H54 (cell line): ENCODE measurements around the gene TENM3.
A peak's percentile ranks its signal among the peaks of the same experiment; 100 is the strongest.

Experiments used
- DNase-seq: peaks from one replicate; pipeline ENCODE4 v3.0.0; 2011; ENCODE audit warnings: low spot score, mixed read lengths; ENCODE audit not compliant: insufficient read length
- FAIRE-seq: peaks from 3 replicates; lab custom pipeline; 2011; peaks lifted over from hg19 to GRCh38; lab: Jason Lieb, UNC
- POLR2A ChIP-seq: IDR thresholded peaks from 2 replicates; pipeline ENCODE4 v1.6.1; 2011; ENCODE audit warnings: low read depth, mild to moderate bottlenecking, low read length

Gene TENM3

DNA sequence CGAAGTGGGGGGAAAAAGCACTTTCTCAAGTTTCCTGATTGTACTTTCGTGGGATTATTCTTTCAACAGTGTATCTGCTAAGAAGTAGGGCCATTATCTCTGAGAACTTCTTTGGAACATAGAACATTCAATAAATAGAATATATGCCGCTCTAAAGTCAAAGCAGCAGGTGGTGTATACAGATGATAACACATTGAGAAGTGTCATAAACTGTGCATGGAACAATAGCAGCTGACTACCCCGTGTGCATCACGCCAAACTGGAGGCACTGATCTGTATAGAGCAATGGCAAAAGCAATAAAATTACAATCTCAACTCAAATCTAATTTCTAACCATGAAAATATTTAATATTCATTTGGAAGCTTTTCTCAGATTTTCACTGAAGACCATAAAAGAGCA, 498.7 kb downstream of the TENM3 start:
- no peak for FAIRE-seq
- no peak for DNase-seq
- TF ChIP-seq POLR2A = no peak

DNA sequence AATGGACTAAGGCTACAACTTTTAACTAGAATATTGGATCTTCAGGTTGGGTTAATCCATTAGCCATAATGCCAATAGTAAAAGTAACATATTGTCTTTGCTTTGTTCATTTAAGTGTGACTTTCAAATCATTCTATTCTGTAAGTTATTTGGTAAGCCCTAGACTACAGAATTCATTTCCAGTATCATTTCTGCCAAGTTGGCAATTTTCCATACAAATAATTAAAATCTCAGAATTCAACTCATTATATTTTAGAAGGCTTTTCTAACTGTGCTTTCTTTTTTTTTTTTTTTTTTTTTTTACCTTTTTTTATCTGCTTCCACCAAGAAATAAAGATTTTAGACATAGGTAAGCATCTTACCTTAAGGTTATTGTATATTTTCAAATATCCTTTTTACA, 500.6 kb downstream of the TENM3 start:
- FAIRE-seq (no peak), DNase-seq (no peak)
- TF ChIP-seq POLR2A = no peak

DNA sequence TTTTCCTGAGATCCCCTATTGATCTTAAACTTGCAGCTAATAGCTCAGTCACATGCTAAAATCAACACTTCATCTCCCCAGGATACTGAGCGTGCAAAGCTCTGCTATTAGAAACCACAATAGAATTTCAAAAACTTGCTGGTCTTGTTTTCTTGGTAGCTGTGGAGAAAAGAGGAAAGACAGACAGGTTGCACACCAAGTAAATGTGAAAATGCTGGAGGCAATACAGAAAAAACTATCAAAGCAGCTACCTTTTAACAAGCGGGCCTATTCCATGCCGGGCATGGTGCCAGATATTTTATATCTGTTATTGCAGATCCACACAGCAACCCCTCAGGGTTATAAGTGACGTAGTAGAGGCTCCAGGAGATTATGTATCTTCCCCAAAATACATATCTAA, 502.0 kb downstream of the TENM3 start:
- no peak for TF ChIP-seq POLR2A
- no peak for DNase-seq
- no peak for FAIRE-seq

DNA sequence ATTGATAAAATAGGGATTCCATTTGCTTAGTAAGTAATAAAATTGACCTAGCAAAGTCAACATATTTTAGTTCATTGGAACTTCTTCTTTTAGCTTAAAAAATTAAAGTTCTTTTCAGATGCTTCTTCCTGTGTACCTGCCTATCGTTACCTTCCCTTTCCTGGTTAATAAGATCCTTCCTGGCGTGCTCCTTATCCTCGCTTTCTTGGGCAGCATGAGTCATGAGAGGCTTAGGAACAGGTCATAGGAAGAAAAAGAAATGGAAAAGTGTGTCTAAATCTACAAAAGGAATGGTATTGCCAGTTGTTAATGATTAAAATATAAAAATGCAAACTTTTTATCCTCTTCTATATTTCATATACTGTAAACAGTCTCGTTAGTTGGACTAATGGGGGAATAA, 503.7 kb downstream of the TENM3 start:
- FAIRE-seq (no peak), DNase-seq (no peak)
- no peak for TF ChIP-seq POLR2A

DNA sequence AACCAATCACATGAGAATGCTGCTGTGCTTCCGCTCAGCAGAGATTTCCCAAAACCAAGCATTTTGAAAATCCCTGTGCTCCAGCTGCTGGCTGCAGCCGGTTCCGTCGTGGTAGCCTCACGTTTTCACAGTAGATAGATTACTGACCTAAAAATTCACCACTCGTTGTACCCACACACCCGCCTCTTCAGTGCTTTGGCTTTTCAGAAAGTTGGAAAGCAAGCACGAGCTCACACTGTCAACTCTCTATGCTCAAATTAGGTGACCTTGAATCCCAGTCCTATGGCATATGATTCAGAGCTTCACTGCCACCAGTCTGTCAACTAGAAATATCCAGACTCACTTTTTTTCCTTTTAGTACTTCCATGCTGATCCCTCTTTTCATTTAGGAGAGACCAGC, 505.1 kb downstream of the TENM3 start:
- TF ChIP-seq POLR2A = no peak
- DNase-seq = no peak
- no peak for FAIRE-seq

DNA sequence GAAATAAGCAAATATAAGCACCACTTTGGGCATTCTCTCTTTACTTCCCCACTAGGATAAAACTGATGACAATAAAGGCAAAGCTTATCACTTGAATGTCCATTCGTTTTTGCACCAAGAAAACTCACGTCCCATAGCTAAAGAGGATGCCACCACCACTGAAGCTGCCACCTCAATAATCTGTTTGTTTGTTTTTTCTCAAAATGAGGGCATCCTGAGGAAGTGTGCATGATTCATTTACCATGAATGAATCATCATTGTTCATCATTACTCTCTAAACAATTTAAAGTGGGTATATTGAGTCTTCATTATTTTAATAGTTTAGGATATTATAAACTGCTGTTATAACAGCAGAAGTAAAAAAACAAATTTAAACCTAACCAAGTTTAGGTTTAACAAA, 505.7 kb downstream of the TENM3 start:
- TF ChIP-seq POLR2A = no peak
- FAIRE-seq = no peak
- no peak for DNase-seq

DNA sequence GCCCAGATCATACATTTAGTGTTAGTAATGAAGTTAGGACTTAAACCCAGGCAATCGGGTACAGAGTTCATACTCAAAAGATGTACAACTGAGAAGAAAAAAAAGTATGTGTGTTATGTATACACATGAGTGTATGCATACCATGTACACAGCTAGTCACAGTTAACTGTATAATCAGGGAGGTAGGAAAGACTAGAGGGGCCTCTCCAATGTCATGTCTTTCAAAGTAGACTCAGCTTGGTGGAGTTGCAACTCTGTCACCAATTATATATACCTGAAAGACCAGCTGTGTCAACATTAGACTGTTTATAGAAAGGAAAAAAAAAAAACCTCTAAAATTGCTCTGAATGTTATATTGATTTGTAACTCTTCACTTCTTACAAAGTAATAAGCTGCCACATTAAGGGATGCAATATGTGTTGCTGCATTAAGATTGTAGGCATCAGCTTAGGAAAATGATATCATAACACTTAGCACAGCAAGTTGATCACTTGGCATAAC, 506.5 kb downstream of the TENM3 start:
- DNase-seq (no peak), FAIRE-seq (no peak)

DNA sequence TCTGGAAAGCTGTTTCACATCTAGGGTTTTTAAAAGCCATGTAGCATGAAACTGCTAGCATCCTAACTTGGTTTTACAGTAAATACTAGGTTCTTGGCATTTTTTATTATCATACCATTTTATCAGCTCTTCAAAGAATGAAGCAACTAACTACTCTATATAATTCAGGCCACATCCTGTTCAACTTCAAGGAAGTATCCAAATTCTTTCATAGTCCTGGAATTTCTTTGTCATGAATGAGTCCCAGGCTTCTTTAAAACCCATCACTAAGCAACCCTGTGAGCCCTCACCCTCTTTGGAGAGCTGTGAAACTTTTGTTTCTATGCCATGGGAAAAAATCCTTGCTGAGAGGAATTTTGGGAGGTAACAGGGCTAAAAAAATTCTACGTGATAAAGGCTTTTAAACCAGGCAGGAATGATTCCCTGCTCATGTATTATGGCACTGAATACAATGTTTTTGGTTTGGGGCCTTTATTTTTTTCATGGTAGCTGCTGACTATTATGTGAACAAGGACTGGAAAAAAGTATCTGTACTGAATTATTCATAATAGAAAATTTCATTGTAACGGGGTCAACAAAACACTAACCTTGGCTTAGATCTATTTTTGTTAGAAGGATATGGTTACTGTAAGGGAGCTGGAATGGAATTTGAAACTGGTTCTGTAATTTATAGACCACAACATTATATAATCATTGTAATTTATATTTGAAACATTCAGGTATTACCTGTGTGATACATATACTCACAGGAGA, 509.1 kb downstream of the TENM3 start:
- no peak for FAIRE-seq
- DNase-seq = peak; percentile 17
- TF ChIP-seq POLR2A = no peak

More for the DNA sequence above, 506.5 kb downstream of the TENM3 start:
- no peak for TF ChIP-seq POLR2A

DNA sequence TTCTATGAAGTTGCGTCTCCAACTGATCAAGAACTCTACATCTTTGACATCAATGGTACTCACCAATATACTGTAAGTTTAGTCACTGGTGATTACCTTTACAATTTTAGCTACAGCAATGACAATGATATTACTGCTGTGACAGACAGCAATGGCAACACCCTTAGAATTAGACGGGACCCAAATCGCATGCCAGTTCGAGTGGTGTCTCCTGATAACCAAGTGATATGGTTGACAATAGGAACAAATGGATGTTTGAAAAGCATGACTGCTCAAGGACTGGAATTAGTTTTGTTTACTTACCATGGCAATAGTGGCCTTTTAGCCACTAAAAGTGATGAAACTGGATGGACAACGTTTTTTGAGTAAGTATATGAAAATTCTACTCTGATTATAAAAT, 511.7 kb downstream of the TENM3 start:
- FAIRE-seq (no peak), DNase-seq (no peak)
- TF ChIP-seq POLR2A = no peak

DNA sequence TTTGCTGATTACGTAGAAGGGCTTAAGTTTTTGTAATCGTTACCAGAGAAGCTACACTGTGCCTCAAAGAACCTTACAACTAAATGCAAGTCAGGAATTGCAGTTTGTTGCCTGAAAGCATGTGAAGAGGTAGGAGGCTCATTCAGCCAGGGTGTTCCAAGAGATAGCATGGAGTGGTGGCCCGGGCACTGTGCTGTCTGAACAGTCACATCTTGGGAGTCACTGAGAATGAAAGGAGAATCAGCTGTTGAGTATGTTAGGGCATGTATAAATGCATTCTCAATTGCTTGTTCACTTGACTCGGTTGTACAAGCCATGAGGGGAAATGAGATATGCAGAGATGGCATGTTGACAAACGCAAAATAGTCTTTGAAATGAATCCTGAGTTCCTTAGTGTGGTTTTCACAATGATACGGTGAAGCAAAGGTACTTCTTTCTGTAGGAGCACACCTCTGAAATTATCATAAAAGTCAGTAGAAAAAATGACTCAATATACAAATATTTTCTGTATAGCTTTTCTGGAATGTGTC, 513.0 kb downstream of the TENM3 start:
- no peak for TF ChIP-seq POLR2A
- FAIRE-seq (no peak), DNase-seq (no peak)

DNA sequence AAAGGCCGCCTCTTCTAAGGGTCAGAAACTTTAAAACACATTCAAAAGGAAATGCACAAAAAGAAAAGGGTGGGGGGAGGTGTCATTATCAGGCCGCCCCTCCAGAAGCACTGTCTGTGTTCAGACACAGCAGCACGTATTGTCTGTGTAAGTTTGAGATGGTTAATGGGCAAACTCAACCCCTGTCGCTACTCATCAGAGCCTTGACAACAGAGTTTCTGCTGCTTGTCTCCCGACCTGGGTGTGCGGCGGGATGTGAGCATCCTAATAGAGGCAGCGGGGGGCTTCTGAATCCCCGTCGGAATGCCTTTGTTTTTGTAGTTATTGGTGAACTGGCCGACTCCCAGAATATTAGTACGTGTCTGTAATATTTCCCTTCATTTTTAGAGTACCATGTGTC, 515.1 kb downstream of the TENM3 start:
- no peak for DNase-seq
- TF ChIP-seq POLR2A = no peak
- no peak for FAIRE-seq

DNA sequence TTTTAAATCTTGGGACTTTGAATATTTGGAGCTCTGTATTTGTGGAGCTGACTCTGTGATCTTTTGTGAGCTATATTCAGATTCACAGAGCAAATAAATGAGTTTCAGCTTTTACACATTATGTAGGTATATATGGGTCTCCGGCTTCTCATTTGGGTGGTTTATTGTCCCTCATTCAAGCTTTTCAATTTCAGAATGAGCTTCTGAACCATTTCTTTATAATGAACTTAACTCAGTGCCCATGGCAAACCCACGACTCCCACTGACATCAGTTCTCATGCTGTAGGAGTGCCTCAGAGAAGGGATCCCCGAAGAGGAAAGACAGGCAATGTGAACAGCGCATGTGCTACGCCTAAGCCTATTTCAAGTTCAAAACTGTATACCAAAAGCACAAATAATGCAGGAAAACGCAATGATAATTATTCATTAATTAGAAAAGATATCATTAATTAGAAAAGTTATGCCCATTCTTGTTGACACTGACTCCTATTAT, 517.4 kb downstream of the TENM3 start:
- no peak for TF ChIP-seq POLR2A
- DNase-seq (no peak), FAIRE-seq (no peak)

DNA sequence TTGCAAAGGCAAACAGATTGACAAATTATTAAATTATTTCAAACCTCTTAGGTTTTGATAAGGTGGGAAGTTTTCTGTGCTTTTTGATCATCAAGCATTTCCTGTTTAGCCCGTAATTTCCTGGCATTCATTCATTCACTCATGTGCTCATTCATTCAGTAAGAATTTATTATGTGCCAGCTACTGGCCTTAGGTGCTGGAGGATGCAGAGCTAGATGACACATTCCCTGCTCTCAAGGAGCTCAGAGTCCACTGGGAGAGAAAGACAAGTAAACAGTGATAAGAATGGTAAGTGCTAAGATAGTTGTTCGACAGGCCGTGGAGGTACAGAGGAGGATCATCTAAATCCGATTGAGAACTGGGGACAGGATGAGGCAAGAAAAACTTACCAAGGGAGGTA, 520.9 kb downstream of the TENM3 start:
- FAIRE-seq (no peak), DNase-seq (no peak)
- no peak for TF ChIP-seq POLR2A

DNA sequence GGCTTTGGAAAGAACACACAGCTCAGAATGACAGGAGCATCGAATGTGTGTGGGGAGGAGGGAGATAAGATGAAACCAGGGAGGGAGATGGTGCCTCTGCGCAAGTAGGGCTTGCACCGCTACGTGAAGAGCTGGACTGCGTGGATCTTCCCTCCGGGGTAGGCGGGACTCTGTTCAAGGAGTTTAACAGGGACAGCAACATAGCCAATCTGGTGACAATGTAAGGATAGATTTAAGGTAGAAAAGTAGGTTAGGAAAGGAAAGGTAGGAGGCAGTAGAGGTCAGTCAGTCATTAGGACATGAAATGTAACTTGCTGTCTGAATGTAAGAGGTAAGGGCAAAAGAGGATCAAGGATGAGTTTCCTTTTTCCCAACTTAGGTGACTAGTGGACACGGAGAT, 521.4 kb downstream of the TENM3 start:
- DNase-seq = no peak
- no peak for FAIRE-seq
- no peak for TF ChIP-seq POLR2A
